Measurements from ENCODE around the gene P2RX4.

DNA sequence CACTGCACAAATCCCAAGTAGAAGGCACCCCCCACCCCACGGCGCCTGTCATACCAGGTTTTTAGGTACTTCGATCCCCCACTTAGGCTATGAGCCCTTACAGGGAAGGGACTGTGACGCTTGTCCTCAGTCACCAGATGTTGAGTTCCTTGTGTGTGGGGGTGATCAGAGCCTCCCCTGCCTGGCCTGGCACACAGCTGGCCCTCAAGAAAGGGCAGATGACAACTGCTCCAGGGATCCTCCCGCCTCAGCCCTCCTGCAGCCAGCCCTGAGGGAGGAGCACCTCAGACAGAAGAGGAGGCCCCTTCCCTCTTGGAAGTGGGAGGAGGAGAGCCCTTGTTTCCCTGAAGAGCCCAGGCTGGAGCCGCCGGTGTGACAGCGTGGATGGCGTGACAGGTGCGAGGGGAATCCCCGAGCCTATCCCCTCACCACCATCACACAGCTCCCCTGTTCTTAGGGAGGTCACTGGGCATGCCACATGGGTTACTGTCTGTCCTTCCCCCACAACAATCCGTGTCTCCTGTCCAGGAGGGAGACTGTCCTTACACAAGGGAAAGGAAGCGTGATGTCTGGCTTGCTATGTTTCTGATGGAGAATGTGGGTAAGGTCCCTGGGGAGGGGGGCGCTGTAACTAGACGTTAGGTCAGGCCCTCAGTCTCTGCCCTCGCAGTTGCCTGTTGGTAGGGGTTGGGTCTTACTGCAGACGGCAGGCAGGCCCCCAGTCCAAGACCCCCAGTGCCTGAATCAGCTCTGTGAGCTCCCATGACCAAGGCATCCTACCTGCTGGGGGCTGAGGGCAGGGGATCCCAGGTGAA lies 31.4 kb downstream of the P2RX4 start:
- TF ChIP-seq, protein P1, sequence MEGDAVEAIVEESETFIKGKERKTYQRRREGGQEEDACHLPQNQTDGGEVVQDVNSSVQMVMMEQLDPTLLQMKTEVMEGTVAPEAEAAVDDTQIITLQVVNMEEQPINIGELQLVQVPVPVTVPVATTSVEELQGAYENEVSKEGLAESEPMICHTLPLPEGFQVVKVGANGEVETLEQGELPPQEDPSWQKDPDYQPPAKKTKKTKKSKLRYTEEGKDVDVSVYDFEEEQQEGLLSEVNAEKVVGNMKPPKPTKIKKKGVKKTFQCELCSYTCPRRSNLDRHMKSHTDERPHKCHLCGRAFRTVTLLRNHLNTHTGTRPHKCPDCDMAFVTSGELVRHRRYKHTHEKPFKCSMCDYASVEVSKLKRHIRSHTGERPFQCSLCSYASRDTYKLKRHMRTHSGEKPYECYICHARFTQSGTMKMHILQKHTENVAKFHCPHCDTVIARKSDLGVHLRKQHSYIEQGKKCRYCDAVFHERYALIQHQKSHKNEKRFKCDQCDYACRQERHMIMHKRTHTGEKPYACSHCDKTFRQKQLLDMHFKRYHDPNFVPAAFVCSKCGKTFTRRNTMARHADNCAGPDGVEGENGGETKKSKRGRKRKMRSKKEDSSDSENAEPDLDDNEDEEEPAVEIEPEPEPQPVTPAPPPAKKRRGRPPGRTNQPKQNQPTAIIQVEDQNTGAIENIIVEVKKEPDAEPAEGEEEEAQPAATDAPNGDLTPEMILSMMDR (IDR thresholded peaks at IDR 0.05; ENCODE audit: low read length), result no peak
- TF ChIP-seq EZH2 (optimal IDR thresholded peaks at IDR 0.05; ENCODE audit: low read depth, low read length), result no peak
